Fibroblast of the aortic adventitia (primary cell): ENCODE data around the gene TMEM130. TPM values are rescaled to one million over a fixed set of nuclear protein-coding genes. Genes with fewer than 3 reads are reported as not detected.

Experiments used
- DNase-seq: peaks from one replicate; pipeline ENCODE4 v3.0.0-alpha.2; 2010; ENCODE audit warnings: low read depth
- H3K4me3 ChIP-seq: 2 replicates; pipeline ENCODE4 v1.5.1; 2011; ENCODE audit warnings: low read depth, mild to moderate bottlenecking, control low read depth, low read length, moderate library complexity
- total RNA-seq: library from RNA; depleted of rRNA; stranded (reverse); fragments of >200 nt; gene quantifications from 2 replicates; pipeline ENCODE4 v1.2.3, GENCODE V29; 2012; ENCODE audit warnings: low replicate concordance
- TF ChIP-seq, protein P1 (sequence below): IDR thresholded peaks from 2 replicates; pipeline ENCODE4 v1.5.1; 2011; ENCODE audit warnings: mild to moderate bottlenecking, low read length, control low read depth, inconsistent platforms; ENCODE audit not compliant: insufficient read depth

TMEM130 gene, protein sequence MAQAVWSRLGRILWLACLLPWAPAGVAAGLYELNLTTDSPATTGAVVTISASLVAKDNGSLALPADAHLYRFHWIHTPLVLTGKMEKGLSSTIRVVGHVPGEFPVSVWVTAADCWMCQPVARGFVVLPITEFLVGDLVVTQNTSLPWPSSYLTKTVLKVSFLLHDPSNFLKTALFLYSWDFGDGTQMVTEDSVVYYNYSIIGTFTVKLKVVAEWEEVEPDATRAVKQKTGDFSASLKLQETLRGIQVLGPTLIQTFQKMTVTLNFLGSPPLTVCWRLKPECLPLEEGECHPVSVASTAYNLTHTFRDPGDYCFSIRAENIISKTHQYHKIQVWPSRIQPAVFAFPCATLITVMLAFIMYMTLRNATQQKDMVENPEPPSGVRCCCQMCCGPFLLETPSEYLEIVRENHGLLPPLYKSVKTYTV
- total RNA-seq: 0.27 and 0.57 TPM in 2 replicates

DNA sequence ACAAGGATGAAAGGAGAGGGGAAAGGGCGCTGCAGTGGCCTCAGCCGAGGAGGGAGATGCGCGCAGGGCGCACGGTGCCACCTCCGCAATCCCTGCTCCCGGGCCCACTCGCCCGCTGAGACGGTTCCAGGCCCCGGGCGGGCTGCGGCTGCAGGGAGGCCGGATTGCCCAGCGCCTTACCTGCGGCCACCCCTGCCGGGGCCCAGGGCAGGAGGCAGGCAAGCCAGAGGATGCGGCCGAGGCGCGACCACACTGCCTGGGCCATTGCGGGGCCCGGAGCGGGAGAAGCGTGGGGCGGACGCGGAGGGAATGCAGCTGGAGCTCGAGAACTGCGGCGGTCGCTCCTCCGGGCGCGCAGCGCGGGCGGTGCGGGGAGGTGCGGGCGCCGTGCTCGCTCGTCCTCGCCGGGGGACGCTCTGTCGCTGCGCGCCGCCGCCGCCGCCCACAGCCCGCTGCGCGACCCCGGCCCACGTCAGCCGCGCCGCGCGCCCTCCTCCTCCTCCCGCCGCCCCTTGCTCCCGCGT is at the start of gene TMEM130:
Gene TMEM130 (minus strand): TSS at position 418 of the 524 bp plus-strand sequence. CDS start 153 bp downstream, at position 265.
- peak within 1 kb of the TSS; percentile 65 for H3K4me3 ChIP-seq
- TF ChIP-seq, protein P1, sequence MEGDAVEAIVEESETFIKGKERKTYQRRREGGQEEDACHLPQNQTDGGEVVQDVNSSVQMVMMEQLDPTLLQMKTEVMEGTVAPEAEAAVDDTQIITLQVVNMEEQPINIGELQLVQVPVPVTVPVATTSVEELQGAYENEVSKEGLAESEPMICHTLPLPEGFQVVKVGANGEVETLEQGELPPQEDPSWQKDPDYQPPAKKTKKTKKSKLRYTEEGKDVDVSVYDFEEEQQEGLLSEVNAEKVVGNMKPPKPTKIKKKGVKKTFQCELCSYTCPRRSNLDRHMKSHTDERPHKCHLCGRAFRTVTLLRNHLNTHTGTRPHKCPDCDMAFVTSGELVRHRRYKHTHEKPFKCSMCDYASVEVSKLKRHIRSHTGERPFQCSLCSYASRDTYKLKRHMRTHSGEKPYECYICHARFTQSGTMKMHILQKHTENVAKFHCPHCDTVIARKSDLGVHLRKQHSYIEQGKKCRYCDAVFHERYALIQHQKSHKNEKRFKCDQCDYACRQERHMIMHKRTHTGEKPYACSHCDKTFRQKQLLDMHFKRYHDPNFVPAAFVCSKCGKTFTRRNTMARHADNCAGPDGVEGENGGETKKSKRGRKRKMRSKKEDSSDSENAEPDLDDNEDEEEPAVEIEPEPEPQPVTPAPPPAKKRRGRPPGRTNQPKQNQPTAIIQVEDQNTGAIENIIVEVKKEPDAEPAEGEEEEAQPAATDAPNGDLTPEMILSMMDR: no peak
- DNase-seq: no peak

DNA sequence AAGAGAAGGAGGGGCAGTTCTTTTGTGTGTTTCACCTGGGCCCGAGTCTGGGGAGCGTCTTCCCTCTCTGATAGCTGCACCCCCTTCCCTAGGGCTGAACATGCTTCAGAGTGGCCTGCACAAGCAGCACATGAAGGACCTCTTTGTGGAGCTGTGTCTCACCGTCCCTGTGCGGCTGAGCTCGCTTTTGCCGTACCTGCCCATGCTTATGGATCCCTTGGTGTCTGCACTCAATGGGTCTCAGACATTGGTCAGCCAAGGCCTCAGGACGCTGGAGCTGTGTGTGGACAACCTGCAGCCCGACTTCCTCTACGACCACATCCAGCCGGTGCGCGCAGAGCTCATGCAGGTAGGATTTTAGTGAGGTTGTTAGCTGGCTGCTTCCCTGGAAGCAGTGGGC is 47.5 kb upstream of the TMEM130 start:
- TF ChIP-seq, protein P1: no peak
- no peak for DNase-seq
- no peak overlapping the region for H3K4me3 ChIP-seq

DNA sequence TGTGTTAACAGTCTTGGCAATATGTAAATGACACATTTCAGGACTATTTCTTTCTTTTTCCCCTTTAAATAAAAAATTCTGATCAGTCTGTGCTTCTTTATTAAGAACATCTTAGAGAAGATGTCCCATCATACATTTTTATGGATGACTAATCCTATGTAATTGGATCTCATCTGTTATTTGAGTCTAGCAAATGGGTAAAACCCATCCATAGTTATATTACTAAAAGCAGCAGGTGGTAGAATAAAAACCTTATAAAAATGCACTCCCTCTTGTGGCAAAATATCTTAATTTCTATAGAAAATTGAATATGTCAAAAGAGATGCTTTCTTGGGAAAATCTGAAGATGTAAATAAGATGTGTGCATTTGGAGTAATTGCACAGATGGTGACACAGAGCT is 43.8 kb upstream of the TMEM130 start:
- no peak overlapping the region for H3K4me3 ChIP-seq
- TF ChIP-seq, protein P1: no peak
- no peak for DNase-seq

DNA sequence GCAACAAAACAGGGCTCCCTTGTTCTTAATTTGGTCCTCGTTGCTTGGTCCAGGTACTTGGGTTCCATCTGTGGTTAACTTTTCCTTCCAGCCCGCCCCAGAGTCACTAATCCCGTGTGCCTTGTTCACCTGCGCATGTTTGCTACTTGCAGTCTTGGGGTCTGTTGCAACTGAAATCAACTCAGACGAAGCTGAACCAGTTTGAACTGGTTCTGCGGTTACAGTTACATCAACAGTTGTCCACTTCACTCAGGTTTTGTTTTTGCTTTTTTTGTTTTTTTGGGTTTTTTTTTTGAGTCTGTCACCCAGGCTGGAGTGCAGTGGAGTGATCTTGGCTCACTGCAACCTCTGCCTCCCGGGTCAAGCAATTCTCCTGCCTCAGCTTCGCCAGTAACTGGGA is 43.2 kb upstream of the TMEM130 start:
- TF ChIP-seq, protein P1: no peak
- DNase-seq: no peak
- no peak overlapping the region for H3K4me3 ChIP-seq

DNA sequence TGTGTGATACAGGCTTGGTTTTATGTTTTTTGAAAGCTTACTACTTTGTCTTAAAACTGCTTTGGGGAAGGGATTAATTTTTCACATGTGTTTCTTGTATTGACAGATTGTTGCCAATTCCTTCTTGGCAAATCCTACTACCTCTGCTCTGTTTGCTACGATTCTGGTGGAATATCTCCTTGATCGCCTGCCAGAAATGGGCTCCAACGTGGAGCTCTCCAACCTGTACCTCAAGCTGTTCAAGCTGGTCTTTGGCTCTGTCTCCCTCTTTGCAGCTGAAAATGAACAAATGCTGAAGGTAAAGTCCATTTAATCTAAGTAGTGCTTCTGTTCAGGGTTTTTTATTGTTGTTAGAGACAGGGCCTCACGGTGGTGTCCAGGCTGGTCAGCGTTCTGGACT is 42.1 kb upstream of the TMEM130 start:
- no peak for DNase-seq
- no peak overlapping the region for H3K4me3 ChIP-seq
- TF ChIP-seq, protein P1: no peak

DNA sequence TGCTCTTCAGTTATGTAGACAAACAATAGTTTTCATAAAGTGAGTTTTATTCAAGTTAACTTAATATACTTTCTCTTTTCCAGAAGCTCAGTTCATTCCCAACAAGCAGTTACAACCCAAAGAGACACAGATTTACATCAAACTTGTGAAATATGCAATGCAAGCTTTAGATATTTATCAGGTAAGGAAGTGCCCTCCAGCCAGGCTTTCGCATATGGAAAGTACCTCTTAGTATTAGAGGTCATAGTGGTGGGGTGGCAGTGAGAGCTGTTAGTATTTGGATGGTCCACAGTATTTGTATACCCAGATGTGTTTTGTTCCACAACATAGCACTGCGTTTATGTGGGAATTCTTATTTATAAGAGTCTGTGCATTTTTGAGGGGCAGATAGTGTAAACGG is 40.6 kb upstream of the TMEM130 start:
- TF ChIP-seq, protein P1: no peak
- no peak overlapping the region for H3K4me3 ChIP-seq
- DNase-seq: no peak
